Ovary (tissue), 9 donors: ENCODE measurements around the gene PSMD14. TPM values are rescaled to one million over a fixed set of nuclear protein-coding genes. Genes with fewer than 3 reads are reported as not detected.

ENCODE experiments used
- DNase-seq, 5 donors: peaks; one replicate each; pipeline ENCODE4 v3.0.0-alpha.2; 2019 to 2020
- H3K27ac ChIP-seq, 2 donors: fragments of 200-600 bp; one replicate each; pipeline versions ENCODE4 v1.5.1 to v1.8.0; 2019 to 2022
- H3K27me3 ChIP-seq: fragments of 200-600 bp; one replicate; pipeline ENCODE4 v1.8.0; 2022
- H3K36me3 ChIP-seq: fragments of 200-600 bp; sonication (generic); one replicate; pipeline ENCODE4 v1.5.1; 2019
- H3K4me1 ChIP-seq: one replicate; pipeline ENCODE4 v1.8.1; 2013; ENCODE audit warnings: mild to moderate bottlenecking, moderate library complexity; ENCODE audit not compliant: insufficient read depth
- H3K4me3 ChIP-seq: fragments of 200-600 bp; sonication (generic); one replicate; pipeline ENCODE4 v1.5.1; 2017
- H3K9me3 ChIP-seq, 2 donors: fragments of 200-600 bp in 1 of 2; sonication (generic) in 1 of 2; one replicate each; pipeline versions ENCODE4 v1.5.1 to v1.8.1; 2013 to 2019; ENCODE audit warnings: mild to moderate bottlenecking in 1 of 2, moderate library complexity in 1 of 2
- CTCF ChIP-seq, 3 donors: fragments of 450-650 bp in 2 of 3; fragments of 200-600 bp in 1 of 3; IDR thresholded peaks; one replicate each; pipeline versions ENCODE4 v1.5.1 to v1.8.0; 2016 to 2022; ENCODE audit warnings: antibody characterized with exemption in 3 of 3, mild to moderate bottlenecking in 1 of 3
- EP300 ChIP-seq: sonication (generic); formaldehyde crosslinking; IDR thresholded peaks from one replicate; pipeline ENCODE4 v1.6.1; 2017; ENCODE audit warnings: antibody characterized with exemption
- POLR2A ChIP-seq: fragments of 450-650 bp; IDR thresholded peaks from one replicate; pipeline ENCODE4 v1.6.1; 2017; ENCODE audit warnings: antibody characterized with exemption, mild to moderate bottlenecking, moderate library complexity
- WGBS, 3 donors: extraction: QIAGEN DNeasy Blood & Tissue Kit in 1 of 3; methylation state at CpG; one replicate each; pipeline versions ENCODE4 v1.1.5 to v1.1.7; 2013 to 2017; 5-methylcytosine and 5-hydroxymethylcytosine counted together
- intact Hi-C, 4 donors: fragments of 100-400 bp; cut with DNase I; formaldehyde crosslinking; loops; one replicate each; pipeline versions ENCODE4 v1.11.0 to v1.15.1; 2022 to 2023
- polyA plus RNA-seq, 2 donors: library from polyadenylated mRNA; stranded (reverse); fragments of 200-250 nt in 1 of 2; fragments of 350-450 nt in 1 of 2; fragmentation: Illumina TruSeq in 1 of 2; extraction: RNeasy Lipid Tissue Mini Kit (QIAGEN cat#74804) in 1 of 2; gene quantifications; one replicate each; pipeline ENCODE4 v1.2.3, GENCODE V29; 2013 to 2014
- total RNA-seq, 7 donors: library from RNA; depleted of rRNA in 2 of 7; stranded (reverse); fragments of >200 nt in 2 of 7; fragmentation: NEBNext Ultra II Directional in 3 of 7; extraction: Animal tissue kit (Norgen Biotek cat#: 25700) in 3 of 7; gene quantifications; one replicate each; pipeline versions ENCODE4 v1.1.0 to v1.2.4, GENCODE V29; 2016 to 2023
- donor health status: DM: no; HTN: no; CAD: no; lungs with moderate emphysema.
- donor health status: DM: no; HTN: no; CAD: no.
- donor health status: Bipolar disorder and iron deficiency.
- donor health status: DM: yes; HTN: yes; CAD: no.
- donor health status: DM: no; HTN: no; CAD: no.
- donor health status: DM: yes; HTN: yes; CAD: no.

Gene PSMD14
- total and polyA plus RNA-seq, 9 donors: 9.4 to 34.3 (median 19.4) TPM

- no peak overlapping the region for H3K4me3 ChIP-seq
- TF ChIP-seq EP300 (no peak), CTCF (IDR thresholded peaks at IDR 0.05) (no peak), POLR2A (no peak)
- H3K27me3 ChIP-seq: no peaks in the 10 kb centered on the region
- no peak overlapping the region for H3K27ac ChIP-seq
- no peaks in the 10 kb centered on the region for H3K4me1 ChIP-seq
- intact Hi-C loops: no loop called here
- 83 to 84% (median 83%) methylated on average over 5 of the region's 5 CpGs for WGBS, 3 donors
- no peaks in the 10 kb centered on the region for H3K36me3 ChIP-seq
- DNase-seq: no peak
- H3K9me3 ChIP-seq: no peaks in the 10 kb centered on the region
Observed at GRCh38 chr2:161406316-161406715, 98.1 kb downstream of the PSMD14 start.

- no peaks in the 10 kb centered on the region for H3K9me3 ChIP-seq
- 95 to 96% (median 95%) methylated on average over 2 of the region's 2 CpGs for WGBS, 3 donors
- TF ChIP-seq POLR2A: no peak
- no peak for TF ChIP-seq EP300
- no peak for TF ChIP-seq CTCF (IDR thresholded peaks at IDR 0.05)
- no peak for DNase-seq
- H3K4me1 ChIP-seq: no peaks in the 10 kb centered on the region
- no peak overlapping the region for H3K4me3 ChIP-seq
- intact Hi-C loops: no loop called here
- no peak overlapping the region for H3K27ac ChIP-seq
- H3K27me3 ChIP-seq: no peaks in the 10 kb centered on the region
- no peaks in the 10 kb centered on the region for H3K36me3 ChIP-seq
Observed at GRCh38 chr2:161407597-161407996, 99.4 kb downstream of the PSMD14 start.

GRCh38 chr2:161409308-161409907 is 101.2 kb downstream of the PSMD14 start:
- intact Hi-C loops: no loop called here
- H3K36me3 ChIP-seq: no peaks in the 10 kb centered on the region
- 94 to 100% (median 99%) methylated on average over 1 of the region's 1 CpG for WGBS, 3 donors
- H3K9me3 ChIP-seq: no peaks in the 10 kb centered on the region
- H3K27me3 ChIP-seq: no peaks in the 10 kb centered on the region
- H3K4me3 ChIP-seq: no peak overlapping the region
- H3K27ac ChIP-seq: no peak overlapping the region
- H3K4me1 ChIP-seq: peaks cover 2% of the 10 kb centered on the region
- DNase-seq: no peak
- no peak for TF ChIP-seq EP300
- TF ChIP-seq POLR2A: no peak
- no peak for TF ChIP-seq CTCF (IDR thresholded peaks at IDR 0.05)

GRCh38 chr2:161412346-161412745 is 104.1 kb downstream of the PSMD14 start:
- no peak for DNase-seq
- intact Hi-C loops: no loop called here
- H3K36me3 ChIP-seq: no peaks in the 10 kb centered on the region
- TF ChIP-seq CTCF (IDR thresholded peaks at IDR 0.05) (no peak), POLR2A (no peak), EP300 (no peak)
- H3K4me1 ChIP-seq: peaks cover 6% of the 10 kb centered on the region
- no peaks in the 10 kb centered on the region for H3K9me3 ChIP-seq
- H3K4me3 ChIP-seq: no peak overlapping the region
- no peaks in the 10 kb centered on the region for H3K27me3 ChIP-seq
- H3K27ac ChIP-seq: no peak overlapping the region
